ENCODE data around the gene MT3. TPM values are rescaled to one million over a fixed set of nuclear protein-coding genes. Genes with fewer than 3 reads are reported as not detected.

MT3 gene
- total and polyA plus RNA-seq, 2 of the 13 experiments (the other 11 are each of a cell fraction or from before 2014, with no cell fraction given) = not detected

DNA sequence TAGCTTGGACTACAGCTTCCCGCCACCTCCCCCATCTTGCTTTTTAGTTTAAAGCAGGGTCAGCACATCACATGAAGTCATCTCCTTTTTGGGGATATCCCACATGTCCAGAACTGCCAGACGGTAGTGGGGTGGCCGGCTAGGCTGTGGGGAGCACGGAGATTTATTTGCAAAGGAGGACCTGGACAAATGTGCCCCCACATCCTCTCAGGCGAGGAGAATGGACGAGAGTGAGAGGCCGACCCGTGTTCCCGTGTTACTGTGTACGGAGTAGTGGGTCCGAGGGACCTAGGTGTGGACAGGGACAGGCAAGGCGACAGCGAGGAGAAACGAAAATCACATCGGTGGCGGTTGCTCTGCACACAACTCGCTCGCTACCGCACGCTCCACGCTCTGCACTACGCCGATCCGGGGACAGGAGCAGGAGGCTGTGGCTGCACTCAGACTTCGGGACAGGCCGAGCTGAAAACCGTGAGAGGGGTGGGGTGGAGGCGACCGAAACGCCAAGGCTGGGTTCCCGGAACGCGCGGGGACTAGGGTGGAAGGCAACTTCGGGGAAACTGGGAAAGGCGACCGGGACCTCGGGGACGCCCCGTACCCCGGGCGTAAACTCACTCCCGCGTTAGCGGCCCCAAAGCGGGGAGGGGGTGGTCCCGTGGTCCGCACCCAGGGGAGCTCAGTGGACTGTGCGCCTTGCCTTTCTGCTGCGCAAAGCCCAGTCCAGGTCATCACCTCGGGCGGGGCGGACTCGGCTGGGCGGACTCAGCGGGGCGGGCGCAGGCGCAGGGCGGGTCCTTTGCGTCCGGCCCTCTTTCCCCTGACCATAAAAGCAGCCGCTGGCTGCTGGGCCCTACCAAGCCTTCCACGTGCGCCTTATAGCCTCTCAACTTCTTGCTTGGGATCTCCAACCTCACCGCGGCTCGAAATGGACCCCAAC, 48.8 kb downstream of the MT3 start, which contains the start of gene MT1A (continued):
- no peak for TF ChIP-seq NR2F1 (CRISPR knock-in tag; IDR thresholded peaks at IDR 0.05)
- no peak for TF ChIP-seq ZNF484 (CRISPR knock-in tag; IDR thresholded peaks at IDR 0.05; ENCODE audit: borderline replicate concordance, low read depth)
- TF ChIP-seq LCORL (IDR thresholded peaks at IDR 0.05) = no peak
- TF ChIP-seq LCORL (CRISPR knock-in tag; IDR thresholded peaks at IDR 0.05) = peak; percentile 68; the same call in 1 of the 2 replicates
- TF ChIP-seq GABPA (IDR thresholded peaks at IDR 0.05; ENCODE audit: low read depth, low read length) = no peak
- TF ChIP-seq GABPA (CRISPR knock-in tag; IDR thresholded peaks at IDR 0.05; ENCODE audit: low read depth) = no peak
- 0 out of 2 replicates have a peak, but pooled peaks have one; percentile 42 for TF ChIP-seq SRY (CRISPR knock-in tag; IDR thresholded peaks at IDR 0.05)
- peak; percentile 37; the same call in 1 of the 2 replicates for TF ChIP-seq ZFY (CRISPR knock-in tag; IDR thresholded peaks at IDR 0.05)
- no peak for TF ChIP-seq NFAT5 (CRISPR knock-in tag; IDR thresholded peaks at IDR 0.05)
- no peak for TF ChIP-seq DDIT3 (CRISPR knock-in tag; IDR thresholded peaks at IDR 0.05)
- no peak for TF ChIP-seq AGO1 (IDR thresholded peaks at IDR 0.05; ENCODE audit: low read depth, low read length, poor library complexity, severe bottlenecking)
- TF ChIP-seq MED13 (CRISPR knock-in tag; IDR thresholded peaks at IDR 0.05) = no peak
- no peak; the same call in 1 of the 2 replicates for TF ChIP-seq ARNTL (CRISPR knock-in tag; IDR thresholded peaks at IDR 0.05)
- TF ChIP-seq STAT5B (CRISPR knock-in tag; IDR thresholded peaks at IDR 0.05) = no peak
- no peak for TF ChIP-seq CBX2 (IDR thresholded peaks at IDR 0.05; ENCODE audit: low read depth, low read length)
- no peak for TF ChIP-seq CBX2 (CRISPR knock-in tag; IDR thresholded peaks at IDR 0.05; ENCODE audit: low read depth)
- no peak for TF ChIP-seq PHF20 (CRISPR knock-in tag; IDR thresholded peaks at IDR 0.05)
- TF ChIP-seq REL (CRISPR knock-in tag; conservative IDR thresholded peaks at IDR 0.05) = no peak
- no peak for TF ChIP-seq SMARCE1 (IDR thresholded peaks at IDR 0.05; ENCODE audit: borderline replicate concordance)
- TF ChIP-seq, protein P1, sequence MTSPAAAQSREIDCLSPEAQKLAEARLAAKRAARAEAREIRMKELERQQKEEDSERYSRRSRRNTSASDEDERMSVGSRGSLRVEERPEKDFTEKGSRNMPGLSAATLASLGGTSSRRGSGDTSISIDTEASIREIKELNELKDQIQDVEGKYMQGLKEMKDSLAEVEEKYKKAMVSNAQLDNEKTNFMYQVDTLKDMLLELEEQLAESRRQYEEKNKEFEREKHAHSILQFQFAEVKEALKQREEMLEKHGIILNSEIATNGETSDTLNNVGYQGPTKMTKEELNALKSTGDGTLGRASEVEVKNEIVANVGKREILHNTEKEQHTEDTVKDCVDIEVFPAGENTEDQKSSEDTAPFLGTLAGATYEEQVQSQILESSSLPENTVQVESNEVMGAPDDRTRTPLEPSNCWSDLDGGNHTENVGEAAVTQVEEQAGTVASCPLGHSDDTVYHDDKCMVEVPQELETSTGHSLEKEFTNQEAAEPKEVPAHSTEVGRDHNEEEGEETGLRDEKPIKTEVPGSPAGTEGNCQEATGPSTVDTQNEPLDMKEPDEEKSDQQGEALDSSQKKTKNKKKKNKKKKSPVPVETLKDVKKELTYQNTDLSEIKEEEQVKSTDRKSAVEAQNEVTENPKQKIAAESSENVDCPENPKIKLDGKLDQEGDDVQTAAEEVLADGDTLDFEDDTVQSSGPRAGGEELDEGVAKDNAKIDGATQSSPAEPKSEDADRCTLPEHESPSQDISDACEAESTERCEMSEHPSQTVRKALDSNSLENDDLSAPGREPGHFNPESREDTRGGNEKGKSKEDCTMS (CRISPR knock-in tag; conservative IDR thresholded peaks at IDR 0.05) = no peak
- no peak for TF ChIP-seq ZSCAN31 (CRISPR knock-in tag; IDR thresholded peaks at IDR 0.05; ENCODE audit: low read depth)
- no peak for TF ChIP-seq CAMTA2 (CRISPR knock-in tag; IDR thresholded peaks at IDR 0.05; ENCODE audit: borderline replicate concordance)
- TF ChIP-seq PCBP2 (optimal IDR thresholded peaks at IDR 0.05; ENCODE audit: low read depth, low read length, poor library complexity, severe bottlenecking) = no peak

Data from HepG2 (cell line).